Tibial nerve (tissue), 4 donors: ENCODE results near the gene UACA.

Experiments used
- EP300 ChIP-seq, 2 donors: sonication (generic); formaldehyde crosslinking; IDR thresholded peaks; one replicate each; pipeline ENCODE4 v1.6.1; 2017; ENCODE audit warnings: antibody characterized with exemption in 2 of 2, mild to moderate bottlenecking in 1 of 2
- TF ChIP-seq, protein P1 (sequence below), 5 experiments: fragments of 200-600 bp in 3 of 5; fragments of 450-650 bp in 2 of 5; sonication (generic) in 3 of 5; IDR thresholded peaks; one replicate each; pipeline ENCODE4 v1.5.1; 2016 to 2019; ENCODE audit warnings: antibody characterized with exemption in 5 of 5, mild to moderate bottlenecking in 3 of 5, moderate library complexity in 2 of 5

DNA sequence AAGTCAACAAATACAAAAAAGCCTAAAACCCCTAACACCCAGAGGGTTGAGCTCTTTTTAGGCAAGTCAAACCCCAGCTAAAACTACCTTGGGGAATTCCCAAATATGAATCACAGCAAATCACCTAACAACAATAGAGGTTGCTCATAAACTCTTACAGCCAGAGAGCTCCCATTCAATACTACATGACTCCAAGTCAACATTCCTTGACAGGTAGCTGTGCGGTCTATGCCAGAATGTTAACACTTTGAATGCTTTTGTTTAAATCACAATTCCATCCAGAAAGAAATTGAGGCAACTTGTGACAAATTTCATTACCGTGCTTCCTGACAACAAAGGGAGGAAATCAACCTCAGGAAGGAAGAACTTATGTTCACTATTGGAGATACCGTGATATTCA lies 7.5 kb upstream of the UACA start:
- TF ChIP-seq, protein P1, sequence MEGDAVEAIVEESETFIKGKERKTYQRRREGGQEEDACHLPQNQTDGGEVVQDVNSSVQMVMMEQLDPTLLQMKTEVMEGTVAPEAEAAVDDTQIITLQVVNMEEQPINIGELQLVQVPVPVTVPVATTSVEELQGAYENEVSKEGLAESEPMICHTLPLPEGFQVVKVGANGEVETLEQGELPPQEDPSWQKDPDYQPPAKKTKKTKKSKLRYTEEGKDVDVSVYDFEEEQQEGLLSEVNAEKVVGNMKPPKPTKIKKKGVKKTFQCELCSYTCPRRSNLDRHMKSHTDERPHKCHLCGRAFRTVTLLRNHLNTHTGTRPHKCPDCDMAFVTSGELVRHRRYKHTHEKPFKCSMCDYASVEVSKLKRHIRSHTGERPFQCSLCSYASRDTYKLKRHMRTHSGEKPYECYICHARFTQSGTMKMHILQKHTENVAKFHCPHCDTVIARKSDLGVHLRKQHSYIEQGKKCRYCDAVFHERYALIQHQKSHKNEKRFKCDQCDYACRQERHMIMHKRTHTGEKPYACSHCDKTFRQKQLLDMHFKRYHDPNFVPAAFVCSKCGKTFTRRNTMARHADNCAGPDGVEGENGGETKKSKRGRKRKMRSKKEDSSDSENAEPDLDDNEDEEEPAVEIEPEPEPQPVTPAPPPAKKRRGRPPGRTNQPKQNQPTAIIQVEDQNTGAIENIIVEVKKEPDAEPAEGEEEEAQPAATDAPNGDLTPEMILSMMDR (IDR thresholded peaks at IDR 0.05), result no peak
- no peak for TF ChIP-seq EP300 (IDR thresholded peaks at IDR 0.05)
